Nephron (organoid): ENCODE data around the gene FAM13A.

Experiments used
- H3K27ac Mint-ChIP-seq, 3 experiments: 2 replicates each; pipeline ENCODE4 v1.8.0; 2020; ENCODE audit warnings: mixed read lengths in 3 of 3, mild to moderate bottlenecking in 2 of 3, moderate library complexity in 1 of 3
- H3K27me3 Mint-ChIP-seq: 2 replicates; pipeline ENCODE4 v1.8.0; 2021; ENCODE audit warnings: low read depth, mild to moderate bottlenecking, moderate library complexity, mixed read lengths
- H3K36me3 Mint-ChIP-seq: 2 replicates; pipeline ENCODE4 v1.8.0; 2020; ENCODE audit warnings: low read depth, mixed read lengths
- H3K4me1 Mint-ChIP-seq: 2 replicates; pipeline ENCODE4 v1.8.0; 2020; ENCODE audit warnings: mixed read lengths
- H3K4me3 Mint-ChIP-seq, 3 experiments: 2 replicates each; pipeline ENCODE4 v1.8.0; 2020; ENCODE audit warnings: mild to moderate bottlenecking in 3 of 3, mixed read lengths in 3 of 3, moderate library complexity in 2 of 3
- H3K9me3 Mint-ChIP-seq: 2 replicates; pipeline ENCODE4 v1.8.0; 2020; ENCODE audit warnings: mixed read lengths
- TF ChIP-seq, protein P1 (sequence below), 3 experiments: fragments of 200-600 bp; sonication (generic); IDR thresholded peaks; one replicate each; pipeline ENCODE4 v1.5.0; 2021; ENCODE audit warnings: antibody characterized with exemption in 3 of 3; ENCODE audit not compliant: unreplicated experiment in 3 of 3

The FAM13A gene

GRCh38 chr4:88750369-88750768 is 306.6 kb downstream of the FAM13A start:
- H3K4me1 Mint-ChIP-seq, result peaks cover 39% of the 10 kb centered on the region
- H3K4me3 Mint-ChIP-seq, result no peak overlapping the region
- peaks cover 77% of the 10 kb centered on the region for H3K36me3 Mint-ChIP-seq
- H3K27ac Mint-ChIP-seq, result no peak overlapping the region
- no peaks in the 10 kb centered on the region for H3K9me3 Mint-ChIP-seq
- TF ChIP-seq, protein P1, sequence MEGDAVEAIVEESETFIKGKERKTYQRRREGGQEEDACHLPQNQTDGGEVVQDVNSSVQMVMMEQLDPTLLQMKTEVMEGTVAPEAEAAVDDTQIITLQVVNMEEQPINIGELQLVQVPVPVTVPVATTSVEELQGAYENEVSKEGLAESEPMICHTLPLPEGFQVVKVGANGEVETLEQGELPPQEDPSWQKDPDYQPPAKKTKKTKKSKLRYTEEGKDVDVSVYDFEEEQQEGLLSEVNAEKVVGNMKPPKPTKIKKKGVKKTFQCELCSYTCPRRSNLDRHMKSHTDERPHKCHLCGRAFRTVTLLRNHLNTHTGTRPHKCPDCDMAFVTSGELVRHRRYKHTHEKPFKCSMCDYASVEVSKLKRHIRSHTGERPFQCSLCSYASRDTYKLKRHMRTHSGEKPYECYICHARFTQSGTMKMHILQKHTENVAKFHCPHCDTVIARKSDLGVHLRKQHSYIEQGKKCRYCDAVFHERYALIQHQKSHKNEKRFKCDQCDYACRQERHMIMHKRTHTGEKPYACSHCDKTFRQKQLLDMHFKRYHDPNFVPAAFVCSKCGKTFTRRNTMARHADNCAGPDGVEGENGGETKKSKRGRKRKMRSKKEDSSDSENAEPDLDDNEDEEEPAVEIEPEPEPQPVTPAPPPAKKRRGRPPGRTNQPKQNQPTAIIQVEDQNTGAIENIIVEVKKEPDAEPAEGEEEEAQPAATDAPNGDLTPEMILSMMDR (IDR thresholded peaks at IDR 0.05; ENCODE audit: unreplicated experiment in 3 of 3), result no peak
- H3K27me3 Mint-ChIP-seq, result no peaks in the 10 kb centered on the region

- H3K27ac Mint-ChIP-seq, result peak overlapping the region in 1 of 3 experiments; percentile 40
Observed at GRCh38 chr4:88747351-88747750, 309.6 kb downstream of the FAM13A start.

GRCh38 chr4:88746206-88746605 is 310.8 kb downstream of the FAM13A start:
- no peak overlapping the region for H3K4me3 Mint-ChIP-seq
- no peaks in the 10 kb centered on the region for H3K9me3 Mint-ChIP-seq
- peak overlapping the region in 2 of 3 experiments; percentile 40 to 64 for H3K27ac Mint-ChIP-seq
- TF ChIP-seq, protein P1 (IDR thresholded peaks at IDR 0.05; ENCODE audit: unreplicated experiment in 3 of 3), result no peak
- peaks cover 30% of the 10 kb centered on the region for H3K4me1 Mint-ChIP-seq
- H3K27me3 Mint-ChIP-seq, result no peaks in the 10 kb centered on the region
- H3K36me3 Mint-ChIP-seq, result peaks cover 94% of the 10 kb centered on the region

More at GRCh38 chr4:88747351-88747750, 309.6 kb downstream of the FAM13A start:
- Mint-ChIP-seq H3K4me1 (peaks cover 30% of the 10 kb centered on the region), H3K4me3 (no peak overlapping the region), H3K27me3 (no peaks in the 10 kb centered on the region), H3K9me3 (no peaks in the 10 kb centered on the region), H3K36me3 (peaks cover 92% of the 10 kb centered on the region)
- TF ChIP-seq, protein P1 (IDR thresholded peaks at IDR 0.05; ENCODE audit: unreplicated experiment in 3 of 3), result no peak

DNA sequence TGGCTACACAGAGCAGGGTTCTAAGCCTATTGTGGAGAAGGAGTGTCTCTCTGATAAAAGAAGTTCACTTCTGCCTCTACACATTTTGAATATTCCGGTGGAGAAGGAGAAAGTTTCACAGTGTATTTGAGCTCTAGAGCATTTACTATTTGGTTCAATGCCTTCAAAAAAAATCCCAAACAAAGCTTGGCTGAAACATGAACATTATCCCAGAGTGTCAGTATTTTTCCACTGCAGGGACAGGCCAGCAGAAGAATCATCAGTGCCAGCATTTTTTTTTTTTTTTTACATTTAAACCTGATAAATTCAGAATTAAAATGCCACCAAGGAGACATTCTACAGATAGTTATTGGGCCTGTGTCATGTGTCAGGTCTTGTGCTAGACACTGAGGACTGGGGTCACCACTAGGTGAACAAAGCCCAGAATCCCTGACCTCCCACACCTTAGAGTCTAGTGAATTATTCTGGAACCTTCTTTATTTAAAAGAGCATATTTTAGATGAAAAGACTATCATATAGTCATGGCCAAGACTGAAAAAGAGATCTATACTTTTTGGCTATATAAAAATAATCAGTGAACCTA is 311.3 kb downstream of the FAM13A start:
- Mint-ChIP-seq H3K4me3 (no peak overlapping the region), H3K4me1 (peaks cover 30% of the 10 kb centered on the region), H3K36me3 (peaks cover 94% of the 10 kb centered on the region), H3K9me3 (no peaks in the 10 kb centered on the region), H3K27ac (peak overlapping the region in 2 of 3 experiments; percentile 40 to 64), H3K27me3 (no peaks in the 10 kb centered on the region)
- TF ChIP-seq, protein P1 (IDR thresholded peaks at IDR 0.05; ENCODE audit: unreplicated experiment in 3 of 3), result no peak

DNA sequence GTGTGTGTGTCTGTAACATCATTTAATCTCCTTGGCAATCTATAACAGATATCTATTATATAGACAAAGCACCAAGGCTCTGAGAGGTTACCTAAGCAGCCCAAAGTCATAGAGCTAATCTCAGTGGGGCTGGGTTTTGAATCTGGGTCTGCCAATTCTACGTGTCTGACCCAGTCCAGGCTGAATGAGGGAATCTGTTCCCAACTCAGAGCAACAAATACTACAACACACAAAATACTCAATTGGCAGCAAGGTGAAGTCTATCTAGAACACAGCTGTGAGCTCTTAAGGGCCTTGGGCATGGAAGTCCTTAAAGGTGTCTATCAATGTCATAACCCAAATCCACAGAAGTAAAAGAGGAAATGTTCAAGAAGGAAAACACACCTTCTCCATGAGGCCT is 311.8 kb downstream of the FAM13A start:
- H3K4me1 Mint-ChIP-seq, result peaks cover 32% of the 10 kb centered on the region
- TF ChIP-seq, protein P1 (IDR thresholded peaks at IDR 0.05; ENCODE audit: unreplicated experiment in 3 of 3), result no peak
- H3K9me3 Mint-ChIP-seq, result no peaks in the 10 kb centered on the region
- no peak overlapping the region for H3K4me3 Mint-ChIP-seq
- H3K27me3 Mint-ChIP-seq, result no peaks in the 10 kb centered on the region
- peaks cover 95% of the 10 kb centered on the region for H3K36me3 Mint-ChIP-seq
- peak overlapping the region in 2 of 3 experiments; percentile 40 to 64 for H3K27ac Mint-ChIP-seq

- H3K36me3 Mint-ChIP-seq, result peaks cover 95% of the 10 kb centered on the region
- no peaks in the 10 kb centered on the region for H3K9me3 Mint-ChIP-seq
- H3K4me1 Mint-ChIP-seq, result peaks cover 37% of the 10 kb centered on the region
- no peak overlapping the region for H3K4me3 Mint-ChIP-seq
- no peaks in the 10 kb centered on the region for H3K27me3 Mint-ChIP-seq
- TF ChIP-seq, protein P1 (IDR thresholded peaks at IDR 0.05; ENCODE audit: unreplicated experiment in 3 of 3), result no peak
- H3K27ac Mint-ChIP-seq, result peak overlapping the region in 2 of 3 experiments; percentile 11 to 22
Observed at GRCh38 chr4:88744609-88745008, 312.4 kb downstream of the FAM13A start.
